Lower lobe of right lung (tissue), 2 donors: Measurements from ENCODE around the gene ELP4. TPM values are rescaled to one million over a fixed set of nuclear protein-coding genes. Genes with fewer than 3 reads are reported as not detected.

Experiments used
- ATAC-seq, 2 donors: fragments of 200-7000 bp; cut with Tn5 transposase; one replicate each; pipeline ENCODE4 v1.9.1; 2020 to 2022; ENCODE audit warnings: mild to moderate bottlenecking in 2 of 2, moderate library complexity in 2 of 2
- DNase-seq: peaks from one replicate; pipeline ENCODE4 v3.0.0-alpha.2; 2020
- H3K27ac ChIP-seq: fragments of 200-600 bp; one replicate; pipeline ENCODE4 v1.8.0; 2022
- H3K27me3 ChIP-seq: fragments of 200-600 bp; one replicate; pipeline ENCODE4 v1.8.0; 2022; ENCODE audit warnings: low read depth
- H3K36me3 ChIP-seq: fragments of 200-600 bp; one replicate; pipeline ENCODE4 v1.8.0; 2022; ENCODE audit warnings: mild to moderate bottlenecking
- H3K4me1 ChIP-seq: fragments of 200-600 bp; one replicate; pipeline ENCODE4 v1.8.0; 2022
- H3K4me3 ChIP-seq: fragments of 200-600 bp; one replicate; pipeline ENCODE4 v1.8.0; 2022; ENCODE audit warnings: mild to moderate bottlenecking
- H3K9me3 ChIP-seq: fragments of 200-600 bp; one replicate; pipeline ENCODE4 v1.8.0; 2022
- intact Hi-C: fragments of 100-400 bp; cut with DNase I; formaldehyde crosslinking; loops from one replicate; pipeline ENCODE4 v1.11.0; 2022
- total RNA-seq: library from RNA; stranded (reverse); fragmentation: NEBNext Ultra II Directional; extraction: Animal tissue kit (Norgen Biotek cat#: 25700); gene quantifications from one replicate; pipeline ENCODE4 v1.2.1, GENCODE V29; 2021
- TF ChIP-seq, protein P1 (sequence below): fragments of 200-600 bp; IDR thresholded peaks from one replicate; pipeline ENCODE4 v1.8.0; 2022; ENCODE audit warnings: antibody characterized with exemption, mild to moderate bottlenecking
- donor health status: DM: no; HTN: yes; CAD: no; lungs with severe emphysema.

Gene ELP4
- total RNA-seq, 1 donor from 2014 or later: 22.1 TPM

DNA sequence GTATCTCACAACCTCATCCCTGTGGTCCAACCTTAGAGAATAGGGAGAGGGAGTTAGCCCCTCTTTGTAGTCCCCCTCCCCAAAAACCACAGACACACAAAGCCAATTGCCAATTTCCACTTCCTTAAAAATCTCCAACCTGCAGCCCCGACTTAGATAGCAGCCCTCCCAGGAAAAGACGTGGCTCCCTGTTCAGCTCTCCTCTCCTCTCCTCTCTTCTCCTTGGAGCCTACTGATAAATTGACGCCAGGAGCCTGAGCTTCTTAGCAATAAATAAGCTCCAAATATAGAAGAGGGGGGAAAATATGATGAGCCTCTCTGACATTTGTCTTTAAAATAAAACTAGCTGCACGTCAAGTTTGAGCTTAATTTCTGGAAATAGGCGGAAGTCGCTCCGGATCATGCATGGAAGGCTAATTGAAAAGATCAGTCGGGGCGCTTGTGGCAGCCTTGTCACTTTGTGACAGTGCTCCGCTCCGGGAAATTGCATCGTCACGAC is 294.3 kb downstream of the ELP4 start:
- no peak overlapping the region for H3K4me3 ChIP-seq
- H3K4me1 ChIP-seq: peaks cover 21% of the 10 kb centered on the region
- H3K27ac ChIP-seq: no peak overlapping the region
- H3K36me3 ChIP-seq: no peaks in the 10 kb centered on the region
- intact Hi-C loops: no loop called here
- ATAC-seq: no peak
- H3K27me3 ChIP-seq: peaks cover 98% of the 10 kb centered on the region
- no peak for DNase-seq
- H3K9me3 ChIP-seq: no peaks in the 10 kb centered on the region
- TF ChIP-seq, protein P1, sequence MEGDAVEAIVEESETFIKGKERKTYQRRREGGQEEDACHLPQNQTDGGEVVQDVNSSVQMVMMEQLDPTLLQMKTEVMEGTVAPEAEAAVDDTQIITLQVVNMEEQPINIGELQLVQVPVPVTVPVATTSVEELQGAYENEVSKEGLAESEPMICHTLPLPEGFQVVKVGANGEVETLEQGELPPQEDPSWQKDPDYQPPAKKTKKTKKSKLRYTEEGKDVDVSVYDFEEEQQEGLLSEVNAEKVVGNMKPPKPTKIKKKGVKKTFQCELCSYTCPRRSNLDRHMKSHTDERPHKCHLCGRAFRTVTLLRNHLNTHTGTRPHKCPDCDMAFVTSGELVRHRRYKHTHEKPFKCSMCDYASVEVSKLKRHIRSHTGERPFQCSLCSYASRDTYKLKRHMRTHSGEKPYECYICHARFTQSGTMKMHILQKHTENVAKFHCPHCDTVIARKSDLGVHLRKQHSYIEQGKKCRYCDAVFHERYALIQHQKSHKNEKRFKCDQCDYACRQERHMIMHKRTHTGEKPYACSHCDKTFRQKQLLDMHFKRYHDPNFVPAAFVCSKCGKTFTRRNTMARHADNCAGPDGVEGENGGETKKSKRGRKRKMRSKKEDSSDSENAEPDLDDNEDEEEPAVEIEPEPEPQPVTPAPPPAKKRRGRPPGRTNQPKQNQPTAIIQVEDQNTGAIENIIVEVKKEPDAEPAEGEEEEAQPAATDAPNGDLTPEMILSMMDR: no peak

DNA sequence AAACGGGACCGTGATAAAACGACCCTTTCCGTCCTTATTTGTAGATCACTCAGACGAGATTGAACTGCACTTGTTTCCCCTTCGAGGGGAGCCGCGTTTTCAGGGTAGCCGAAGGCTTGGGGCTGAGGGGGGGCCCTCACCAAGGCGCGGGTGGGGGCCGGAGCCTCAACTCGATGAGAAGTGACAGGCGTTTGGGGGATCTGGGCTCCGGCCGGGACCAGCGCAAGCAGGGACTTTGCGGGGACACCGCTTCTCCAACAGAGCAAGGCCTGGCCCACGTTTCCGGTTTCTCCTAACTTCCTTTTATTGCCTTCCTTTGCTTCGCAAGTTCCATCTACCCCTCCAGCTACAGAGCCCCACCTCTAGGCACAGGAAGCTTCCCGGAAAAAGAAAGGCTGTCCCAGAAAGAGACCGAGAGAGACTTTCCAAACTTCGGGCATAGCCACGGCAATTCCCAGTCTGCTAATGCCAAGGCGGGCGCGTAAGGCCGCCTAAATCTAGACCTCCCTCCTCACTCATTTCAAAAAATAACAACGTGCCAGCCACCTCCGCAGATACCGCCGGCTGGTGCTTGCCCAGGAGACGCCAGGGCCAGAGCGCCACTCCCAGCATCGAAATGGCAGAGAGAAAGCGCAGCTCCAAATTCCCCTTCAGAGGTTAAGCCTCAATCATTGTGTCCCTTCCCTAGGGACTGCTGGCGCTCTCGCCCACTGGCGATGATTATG is 294.9 kb downstream of the ELP4 start:
- Histone ChIP-seq H3K27ac (no peak overlapping the region), H3K4me3 (no peak overlapping the region), H3K36me3 (no peaks in the 10 kb centered on the region), H3K9me3 (no peaks in the 10 kb centered on the region), H3K27me3 (peaks cover 98% of the 10 kb centered on the region), H3K4me1 (peaks cover 19% of the 10 kb centered on the region)
- DNase-seq (no peak), ATAC-seq (peak in 1 of 2 donors; percentile 19)
- TF ChIP-seq, protein P1: no peak
- intact Hi-C loops: no loop called here

DNA sequence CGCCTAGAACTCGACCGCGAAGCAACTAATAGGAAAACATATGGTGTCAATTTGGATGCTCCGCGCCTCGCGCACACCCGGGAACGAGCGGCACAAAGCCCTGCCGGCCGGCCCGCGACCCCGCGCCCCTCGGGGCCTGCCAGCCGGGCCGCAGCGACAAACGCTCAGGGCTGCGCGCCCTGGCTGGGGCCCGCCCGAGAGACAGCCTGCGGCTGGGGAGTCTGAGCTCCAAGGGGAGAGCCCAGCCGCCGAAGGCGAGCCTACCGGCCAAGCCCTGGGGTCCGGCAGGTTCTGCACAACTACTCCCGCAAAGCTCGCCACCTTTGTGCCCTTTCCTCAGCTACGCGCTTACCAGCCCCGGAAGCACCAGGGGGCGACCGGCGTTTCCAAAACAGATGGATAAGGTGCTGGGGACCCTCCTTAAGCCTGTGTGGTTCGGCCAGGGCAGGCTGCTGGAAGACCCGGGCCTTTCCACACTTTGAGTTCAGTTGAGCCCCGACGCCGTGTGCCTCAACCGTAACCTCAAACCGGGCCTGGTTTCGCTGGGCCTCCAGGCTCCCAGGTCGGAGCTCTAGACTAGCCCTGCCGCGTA is 295.6 kb downstream of the ELP4 start:
- TF ChIP-seq, protein P1: no peak
- peaks cover 98% of the 10 kb centered on the region for H3K27me3 ChIP-seq
- H3K4me3 ChIP-seq: no peak overlapping the region
- H3K36me3 ChIP-seq: no peaks in the 10 kb centered on the region
- intact Hi-C loops: no loop called here
- peaks cover 25% of the 10 kb centered on the region for H3K4me1 ChIP-seq
- no peak for ATAC-seq
- no peak for DNase-seq
- no peaks in the 10 kb centered on the region for H3K9me3 ChIP-seq
- H3K27ac ChIP-seq: no peak overlapping the region

DNA sequence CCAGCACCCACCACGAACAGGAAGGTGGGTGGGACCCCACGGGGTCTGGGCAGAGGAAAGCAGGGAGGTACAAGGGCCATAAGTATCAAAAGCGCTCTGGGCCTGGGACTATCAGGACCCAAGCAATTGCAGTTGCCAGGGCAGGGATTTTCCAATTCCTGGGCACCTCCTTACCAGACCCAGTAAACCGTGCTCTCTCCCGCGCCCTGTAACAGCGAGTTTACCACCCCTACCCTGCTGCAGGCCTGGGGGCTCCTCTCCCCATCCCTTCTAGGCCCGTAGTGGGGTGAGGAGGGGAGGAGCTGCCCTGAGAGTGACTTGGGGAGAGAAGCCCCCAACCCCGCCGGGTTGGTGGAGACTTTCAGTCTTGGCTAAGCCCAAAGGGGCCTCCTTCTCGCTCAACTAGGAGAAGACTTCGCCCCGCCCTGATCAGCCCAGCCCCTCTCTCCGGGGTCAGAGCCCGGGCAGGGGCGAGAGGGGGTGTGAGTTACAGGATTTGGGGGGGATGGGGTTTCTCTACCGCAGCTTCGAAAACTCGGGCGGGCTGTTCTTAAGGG is 296.1 kb downstream of the ELP4 start:
- Histone ChIP-seq H3K36me3 (no peaks in the 10 kb centered on the region), H3K27ac (no peak overlapping the region), H3K27me3 (peaks cover 98% of the 10 kb centered on the region), H3K9me3 (no peaks in the 10 kb centered on the region), H3K4me1 (peaks cover 31% of the 10 kb centered on the region), H3K4me3 (no peak overlapping the region)
- ATAC-seq (no peak), DNase-seq (no peak)
- TF ChIP-seq, protein P1: no peak
- intact Hi-C loops: no loop called here

DNA sequence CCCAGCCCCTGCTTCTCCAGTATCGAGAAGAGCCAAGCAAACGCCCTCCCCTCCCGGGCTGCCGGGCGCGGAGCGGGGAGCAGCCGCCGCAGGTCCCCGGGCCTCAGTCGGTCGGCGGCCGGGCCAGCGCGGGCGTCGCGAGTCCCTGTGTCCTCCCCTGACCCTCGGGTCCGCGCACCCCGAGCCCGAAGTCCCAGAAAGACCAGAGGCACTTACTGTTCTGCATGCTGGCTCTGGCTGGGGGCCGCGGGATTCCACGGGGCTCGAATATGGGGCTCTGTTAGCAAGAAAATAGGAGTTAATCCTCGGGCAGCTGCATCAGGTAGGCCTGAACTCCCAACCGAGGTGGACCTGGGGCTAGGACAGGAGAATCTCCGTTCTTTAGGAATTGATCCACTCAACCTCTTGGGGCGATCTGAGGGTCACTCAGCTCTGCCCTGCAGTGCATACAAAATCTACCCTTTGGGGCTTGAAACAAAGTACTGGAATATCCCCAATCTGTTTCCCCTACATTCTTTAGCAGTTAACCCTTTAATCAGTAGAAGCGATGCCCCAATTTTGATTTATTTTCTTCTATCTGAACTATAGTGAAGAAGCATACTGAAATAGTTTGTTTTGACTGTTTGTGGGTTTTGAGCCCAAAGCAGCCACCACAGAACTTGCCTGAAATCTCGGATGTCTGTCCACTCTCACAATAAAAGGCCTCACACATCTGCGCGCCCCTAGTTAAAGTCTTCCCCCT is 296.8 kb downstream of the ELP4 start:
- Histone ChIP-seq H3K4me1 (peaks cover 38% of the 10 kb centered on the region), H3K27ac (no peak overlapping the region), H3K27me3 (peaks cover 98% of the 10 kb centered on the region), H3K9me3 (no peaks in the 10 kb centered on the region), H3K36me3 (no peaks in the 10 kb centered on the region), H3K4me3 (no peak overlapping the region)
- ATAC-seq: no peak
- intact Hi-C loops: no loop called here
- TF ChIP-seq, protein P1: no peak
- DNase-seq: no peak
